GM21619 (cell line): Measurements from ENCODE around the gene ZC3HAV1.
"Not testable (repeated sequence)": the region's sequence is repeated elsewhere in the genome, so short reads cannot be mapped to it uniquely, and the experiment has no call there.

ENCODE experiments used
- ATAC-seq: cut with Tn5 transposase; IDR thresholded peaks from one replicate; pipeline ENCODE4 v1.9.1; 2021; ENCODE audit not compliant: unreplicated experiment

The ZC3HAV1 gene

DNA sequence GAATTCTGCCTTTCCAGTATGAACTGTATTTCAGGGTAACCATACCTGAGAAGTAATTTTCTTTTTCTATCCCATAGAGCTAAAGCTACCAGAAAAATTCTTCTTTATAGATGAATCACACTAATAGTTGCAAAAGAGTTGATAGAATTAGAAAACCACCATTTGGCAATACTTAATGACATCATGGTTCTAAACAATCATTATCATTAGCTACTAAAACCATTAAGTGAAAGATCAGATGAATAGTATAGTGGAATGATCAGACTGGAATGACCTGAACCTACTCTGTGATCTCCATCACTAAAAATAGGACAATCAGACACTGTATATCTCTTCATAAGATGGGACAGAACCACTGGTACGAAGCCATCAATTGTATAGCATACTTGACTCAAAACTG is 53.8 kb downstream of the ZC3HAV1 start:
- no peak for ATAC-seq

DNA sequence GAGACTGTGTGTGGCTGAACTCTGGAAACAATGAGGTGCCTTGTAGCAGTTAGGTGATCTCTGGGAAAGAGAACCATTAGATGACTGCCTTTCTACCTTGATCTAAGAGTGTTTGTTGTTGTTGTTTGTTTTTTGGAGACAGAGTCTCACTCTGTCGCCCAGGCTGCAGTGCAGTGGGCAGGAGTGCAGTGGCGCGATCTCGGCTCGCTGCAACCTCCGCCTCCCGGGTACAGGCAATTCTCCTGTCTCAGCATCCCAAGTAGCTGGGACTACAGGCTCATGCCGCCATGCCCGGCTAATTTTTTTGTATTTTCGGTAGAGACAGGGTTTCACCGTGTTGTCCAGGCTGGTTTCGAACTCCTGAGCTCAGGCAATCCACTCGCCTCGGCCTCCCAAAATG is 54.9 kb downstream of the ZC3HAV1 start:
- ATAC-seq = not testable (repeated sequence)

DNA sequence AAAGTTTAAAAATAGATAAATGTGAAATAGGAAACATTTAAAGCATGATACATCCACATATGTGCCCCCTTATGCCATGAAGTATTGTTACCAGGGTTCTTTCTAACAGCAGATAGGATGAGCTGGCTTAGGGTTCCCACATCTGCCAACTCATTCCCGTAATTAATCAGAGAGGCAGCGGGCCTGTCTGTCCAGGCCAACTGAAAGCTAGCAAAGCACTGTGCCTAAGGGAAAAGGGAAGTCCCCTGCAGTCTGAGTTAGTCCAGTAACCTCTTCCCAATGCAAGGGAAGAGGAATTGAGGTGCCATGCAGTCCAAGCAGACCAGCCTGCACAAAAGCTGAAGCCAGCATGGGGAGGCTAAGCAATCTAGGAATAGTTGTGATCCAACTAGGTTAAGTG is 55.4 kb downstream of the ZC3HAV1 start:
- ATAC-seq = no peak

GRCh38 chr7:139051655-139052054 is 57.9 kb downstream of the ZC3HAV1 start:
- no peak for ATAC-seq

GRCh38 chr7:139049936-139050335 is 59.6 kb downstream of the ZC3HAV1 start:
- no peak for ATAC-seq

GRCh38 chr7:139049111-139049510 is 60.4 kb downstream of the ZC3HAV1 start:
- no peak for ATAC-seq

DNA sequence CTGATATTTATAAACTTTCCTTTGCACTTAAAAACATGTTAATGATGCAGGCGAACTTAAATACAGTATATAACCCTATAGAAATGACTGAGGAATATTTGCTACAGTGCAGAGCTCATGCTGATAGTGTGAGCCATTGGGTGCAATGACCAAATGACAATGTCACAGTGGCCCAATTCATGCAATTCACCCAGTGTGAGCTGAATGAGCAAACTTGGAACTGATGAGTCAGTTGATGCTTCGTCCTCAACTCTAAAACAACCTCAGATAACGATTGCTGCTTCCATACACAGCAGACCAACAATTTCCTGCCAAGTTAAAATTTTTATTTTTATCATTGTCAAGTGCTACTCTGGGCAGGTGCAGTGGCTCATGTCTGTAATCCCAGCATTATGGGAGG is 61.5 kb downstream of the ZC3HAV1 start:
- no peak for ATAC-seq

- ATAC-seq = no peak
These were observed 63.4 kb downstream of the ZC3HAV1 start for GRCh38 chr7:139046143-139046542.

GRCh38 chr7:139044813-139045794 is 64.4 kb downstream of the ZC3HAV1 start:
- no peak for ATAC-seq

- ATAC-seq = peak; percentile 48
These were observed 65.4 kb downstream of the ZC3HAV1 start for GRCh38 chr7:139043823-139044812.

- ATAC-seq = no peak
These were observed 68.0 kb downstream of the ZC3HAV1 start for GRCh38 chr7:139041378-139042085.

- no peak for ATAC-seq
These were observed 70.8 kb downstream of the ZC3HAV1 start for GRCh38 chr7:139038691-139039090.

DNA sequence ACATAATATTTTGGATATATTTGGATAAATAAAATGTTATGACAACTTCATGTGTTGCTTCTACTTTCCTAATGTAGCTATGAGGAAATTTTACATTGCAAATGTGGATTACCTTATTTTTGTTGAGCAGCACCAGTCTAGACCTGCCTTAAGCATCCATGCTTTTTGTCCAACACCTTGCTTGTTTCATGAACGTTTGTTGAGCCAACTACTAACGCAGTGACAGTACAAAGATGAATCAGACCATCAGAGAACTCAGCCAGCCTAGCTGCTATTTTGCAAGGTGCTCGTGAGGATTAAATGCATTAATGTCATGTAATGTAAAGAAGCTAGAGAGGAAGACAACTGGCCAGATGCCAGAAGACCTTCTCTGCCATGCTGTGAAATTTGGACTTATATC is 72.6 kb downstream of the ZC3HAV1 start:
- ATAC-seq = no peak

GRCh38 chr7:139035586-139036353 is 73.8 kb downstream of the ZC3HAV1 start, which contains the start of gene ZC3HAV1L:
TSS of gene ZC3HAV1L (minus strand) at chr7:139036042. CDS start at chr7:139036017, 25 bp downstream.
- ATAC-seq = peak; percentile 87

- ATAC-seq = peak; percentile 38
These were observed 74.5 kb downstream of the ZC3HAV1 start for GRCh38 chr7:139034855-139035585.

DNA sequence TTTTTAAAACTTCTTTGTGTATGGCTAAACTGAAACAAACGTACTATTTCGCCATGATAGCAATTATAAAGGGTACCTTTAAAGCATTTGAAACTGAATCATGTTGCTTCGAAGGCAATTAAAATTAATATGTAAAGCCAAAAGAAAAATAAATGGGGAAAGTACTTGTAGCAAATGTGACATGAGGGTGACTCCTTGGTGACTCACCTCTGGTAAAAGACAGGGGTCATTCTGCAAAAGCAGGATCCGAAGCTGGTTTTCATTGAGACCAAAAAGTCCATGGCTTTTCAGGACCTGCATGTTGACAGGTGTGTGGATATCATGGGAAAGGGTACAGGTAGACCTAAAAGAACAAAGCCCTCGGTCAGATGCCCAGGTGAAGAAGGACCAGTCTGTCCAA is 75.2 kb downstream of the ZC3HAV1 start:
- ATAC-seq = no peak

GRCh38 chr7:139033346-139034114 is 76.0 kb downstream of the ZC3HAV1 start:
- ATAC-seq = no peak

DNA sequence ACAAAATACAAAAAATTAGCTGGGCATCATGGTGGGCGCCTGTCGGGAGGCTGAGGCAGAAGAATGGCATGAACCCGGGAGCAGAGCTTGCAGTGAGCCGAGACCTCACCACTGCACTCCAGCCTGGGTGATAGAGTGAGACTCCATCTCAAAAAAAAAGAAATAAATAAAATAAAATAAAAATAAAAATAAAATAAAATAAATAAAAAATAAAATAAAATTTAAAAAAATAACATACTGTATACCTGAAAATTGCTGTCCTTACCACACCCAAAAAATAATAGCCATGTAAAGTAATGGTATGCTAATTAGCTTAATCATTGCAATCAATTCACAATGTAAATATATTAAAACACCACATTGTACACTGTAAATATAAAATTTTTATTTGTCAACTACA is 77.0 kb downstream of the ZC3HAV1 start:
- ATAC-seq = no peak

- ATAC-seq = no peak
These were observed 80.2 kb downstream of the ZC3HAV1 start for GRCh38 chr7:139029353-139029752.
